GM23338 (cell line): Measurements from ENCODE around the gene FPGS.

Experiments
- CREB1 ChIP-seq: fragments of 250-450 bp; sonication (Bioruptor Pico); IDR thresholded peaks from 2 replicates; pipeline ENCODE4 v1.5.0; 2020; ENCODE audit warnings: low read depth, mild to moderate bottlenecking, moderate library complexity
- EZH2 ChIP-seq: fragments of 200-600 bp; sonication (generic); IDR thresholded peaks from one replicate; pipeline ENCODE4 v1.8.0; 2017; ENCODE audit warnings: antibody characterized with exemption, mild to moderate bottlenecking, low read depth; ENCODE audit not compliant: unreplicated experiment
- EZH2phosphoT487 ChIP-seq: fragments of 200-600 bp; sonication (generic); IDR thresholded peaks from one replicate; pipeline ENCODE4 v1.8.1; 2018; ENCODE audit warnings: antibody characterized with exemption; ENCODE audit not compliant: unreplicated experiment
- JUNB ChIP-seq: IDR thresholded peaks from one replicate; pipeline ENCODE4 v1.6.1; 2016; ENCODE audit warnings: antibody characterized with exemption; ENCODE audit not compliant: unreplicated experiment
- NANOG ChIP-seq: IDR thresholded peaks from 2 replicates; pipeline ENCODE4 v1.6.1; 2016; ENCODE audit warnings: antibody characterized with exemption, borderline replicate concordance
- POLR2AphosphoS5 ChIP-seq: IDR thresholded peaks from 2 replicates; pipeline ENCODE4 v1.6.1; 2016; ENCODE audit warnings: antibody characterized with exemption, low read depth
- STAT1 ChIP-seq: IDR thresholded peaks from one replicate; pipeline ENCODE4 v1.6.1; 2016; ENCODE audit warnings: antibody characterized with exemption; ENCODE audit not compliant: unreplicated experiment
- TF ChIP-seq, protein P1 (sequence below), 2 experiments: fragments of 200-600 bp in 1 of 2; sonication (generic) in 1 of 2; conservative IDR thresholded peaks; 2 replicates each; pipeline versions ENCODE4 v1.5.1 to v1.6.1; 2016 to 2017; ENCODE audit warnings: antibody characterized with exemption in 2 of 2, low read depth in 2 of 2, mild to moderate bottlenecking in 2 of 2, moderate library complexity in 1 of 2
- TF ChIP-seq, protein P2 (sequence below): IDR thresholded peaks from one replicate; pipeline ENCODE4 v1.6.1; 2018; ENCODE audit warnings: antibody characterized with exemption; ENCODE audit not compliant: unreplicated experiment
- TF ChIP-seq, protein P3 (sequence below): IDR thresholded peaks from 2 replicates; pipeline ENCODE4 v1.6.1; 2016; ENCODE audit warnings: antibody characterized with exemption

DNA sequence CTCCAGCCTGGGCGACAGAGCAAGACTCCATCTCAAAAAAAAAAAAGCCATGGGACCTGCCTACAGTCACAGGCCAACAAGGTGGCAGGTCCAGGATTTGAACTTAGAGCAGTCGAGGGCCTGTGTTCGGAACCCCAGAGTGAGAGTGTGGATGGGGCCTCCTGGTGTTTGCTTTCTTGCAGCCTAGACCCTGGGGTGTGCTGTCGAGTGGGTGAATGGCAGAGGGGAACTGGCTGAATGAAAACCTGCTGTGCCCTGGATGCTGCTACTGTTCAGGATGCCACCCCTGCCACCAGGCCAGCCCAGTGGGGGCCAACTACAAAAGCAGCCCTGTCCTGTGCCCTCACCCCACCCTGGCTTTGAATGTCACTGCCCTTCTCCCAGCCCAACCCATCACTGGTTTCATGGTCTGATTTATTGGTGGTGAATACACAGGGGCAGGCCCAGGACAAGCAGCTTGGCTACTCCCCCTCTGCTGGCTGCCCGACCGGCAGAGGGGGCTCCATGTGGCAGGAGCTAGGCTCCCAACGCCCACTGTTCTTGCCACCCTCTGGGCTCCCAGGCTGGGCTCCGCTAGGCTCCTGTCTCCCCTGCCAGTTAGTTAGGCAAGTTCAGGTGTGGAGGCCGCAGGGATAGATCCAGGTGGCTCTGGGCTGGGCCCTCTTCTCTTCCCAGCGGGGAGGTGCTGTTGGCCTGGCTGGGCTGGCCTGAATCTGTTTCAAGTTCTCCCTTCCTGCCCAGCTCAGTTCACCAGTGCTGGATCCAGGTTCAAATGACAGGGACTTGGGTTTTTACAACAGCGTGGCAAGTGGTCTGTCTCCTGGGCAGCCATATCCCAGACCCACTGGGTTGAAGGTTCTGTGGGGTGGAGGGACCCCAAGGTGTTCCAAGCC is 12.2 kb downstream of the FPGS start:
- TF ChIP-seq, protein P1, sequence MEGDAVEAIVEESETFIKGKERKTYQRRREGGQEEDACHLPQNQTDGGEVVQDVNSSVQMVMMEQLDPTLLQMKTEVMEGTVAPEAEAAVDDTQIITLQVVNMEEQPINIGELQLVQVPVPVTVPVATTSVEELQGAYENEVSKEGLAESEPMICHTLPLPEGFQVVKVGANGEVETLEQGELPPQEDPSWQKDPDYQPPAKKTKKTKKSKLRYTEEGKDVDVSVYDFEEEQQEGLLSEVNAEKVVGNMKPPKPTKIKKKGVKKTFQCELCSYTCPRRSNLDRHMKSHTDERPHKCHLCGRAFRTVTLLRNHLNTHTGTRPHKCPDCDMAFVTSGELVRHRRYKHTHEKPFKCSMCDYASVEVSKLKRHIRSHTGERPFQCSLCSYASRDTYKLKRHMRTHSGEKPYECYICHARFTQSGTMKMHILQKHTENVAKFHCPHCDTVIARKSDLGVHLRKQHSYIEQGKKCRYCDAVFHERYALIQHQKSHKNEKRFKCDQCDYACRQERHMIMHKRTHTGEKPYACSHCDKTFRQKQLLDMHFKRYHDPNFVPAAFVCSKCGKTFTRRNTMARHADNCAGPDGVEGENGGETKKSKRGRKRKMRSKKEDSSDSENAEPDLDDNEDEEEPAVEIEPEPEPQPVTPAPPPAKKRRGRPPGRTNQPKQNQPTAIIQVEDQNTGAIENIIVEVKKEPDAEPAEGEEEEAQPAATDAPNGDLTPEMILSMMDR (conservative IDR thresholded peaks at IDR 0.05; ENCODE audit: low read depth in 2 of 2): no peak
- no peak for TF ChIP-seq POLR2AphosphoS5
- TF ChIP-seq, protein P2, sequence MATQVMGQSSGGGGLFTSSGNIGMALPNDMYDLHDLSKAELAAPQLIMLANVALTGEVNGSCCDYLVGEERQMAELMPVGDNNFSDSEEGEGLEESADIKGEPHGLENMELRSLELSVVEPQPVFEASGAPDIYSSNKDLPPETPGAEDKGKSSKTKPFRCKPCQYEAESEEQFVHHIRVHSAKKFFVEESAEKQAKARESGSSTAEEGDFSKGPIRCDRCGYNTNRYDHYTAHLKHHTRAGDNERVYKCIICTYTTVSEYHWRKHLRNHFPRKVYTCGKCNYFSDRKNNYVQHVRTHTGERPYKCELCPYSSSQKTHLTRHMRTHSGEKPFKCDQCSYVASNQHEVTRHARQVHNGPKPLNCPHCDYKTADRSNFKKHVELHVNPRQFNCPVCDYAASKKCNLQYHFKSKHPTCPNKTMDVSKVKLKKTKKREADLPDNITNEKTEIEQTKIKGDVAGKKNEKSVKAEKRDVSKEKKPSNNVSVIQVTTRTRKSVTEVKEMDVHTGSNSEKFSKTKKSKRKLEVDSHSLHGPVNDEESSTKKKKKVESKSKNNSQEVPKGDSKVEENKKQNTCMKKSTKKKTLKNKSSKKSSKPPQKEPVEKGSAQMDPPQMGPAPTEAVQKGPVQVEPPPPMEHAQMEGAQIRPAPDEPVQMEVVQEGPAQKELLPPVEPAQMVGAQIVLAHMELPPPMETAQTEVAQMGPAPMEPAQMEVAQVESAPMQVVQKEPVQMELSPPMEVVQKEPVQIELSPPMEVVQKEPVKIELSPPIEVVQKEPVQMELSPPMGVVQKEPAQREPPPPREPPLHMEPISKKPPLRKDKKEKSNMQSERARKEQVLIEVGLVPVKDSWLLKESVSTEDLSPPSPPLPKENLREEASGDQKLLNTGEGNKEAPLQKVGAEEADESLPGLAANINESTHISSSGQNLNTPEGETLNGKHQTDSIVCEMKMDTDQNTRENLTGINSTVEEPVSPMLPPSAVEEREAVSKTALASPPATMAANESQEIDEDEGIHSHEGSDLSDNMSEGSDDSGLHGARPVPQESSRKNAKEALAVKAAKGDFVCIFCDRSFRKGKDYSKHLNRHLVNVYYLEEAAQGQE: no peak
- TF ChIP-seq EZH2phosphoT487: no peak
- TF ChIP-seq EZH2: no peak
- TF ChIP-seq JUNB: no peak
- TF ChIP-seq, protein P3, sequence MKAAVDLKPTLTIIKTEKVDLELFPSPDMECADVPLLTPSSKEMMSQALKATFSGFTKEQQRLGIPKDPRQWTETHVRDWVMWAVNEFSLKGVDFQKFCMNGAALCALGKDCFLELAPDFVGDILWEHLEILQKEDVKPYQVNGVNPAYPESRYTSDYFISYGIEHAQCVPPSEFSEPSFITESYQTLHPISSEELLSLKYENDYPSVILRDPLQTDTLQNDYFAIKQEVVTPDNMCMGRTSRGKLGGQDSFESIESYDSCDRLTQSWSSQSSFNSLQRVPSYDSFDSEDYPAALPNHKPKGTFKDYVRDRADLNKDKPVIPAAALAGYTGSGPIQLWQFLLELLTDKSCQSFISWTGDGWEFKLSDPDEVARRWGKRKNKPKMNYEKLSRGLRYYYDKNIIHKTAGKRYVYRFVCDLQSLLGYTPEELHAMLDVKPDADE: no peak
- no peak for TF ChIP-seq NANOG
- TF ChIP-seq CREB1: no peak
- TF ChIP-seq STAT1: no peak
